ENCODE measurements around the gene BBS2.

DNA sequence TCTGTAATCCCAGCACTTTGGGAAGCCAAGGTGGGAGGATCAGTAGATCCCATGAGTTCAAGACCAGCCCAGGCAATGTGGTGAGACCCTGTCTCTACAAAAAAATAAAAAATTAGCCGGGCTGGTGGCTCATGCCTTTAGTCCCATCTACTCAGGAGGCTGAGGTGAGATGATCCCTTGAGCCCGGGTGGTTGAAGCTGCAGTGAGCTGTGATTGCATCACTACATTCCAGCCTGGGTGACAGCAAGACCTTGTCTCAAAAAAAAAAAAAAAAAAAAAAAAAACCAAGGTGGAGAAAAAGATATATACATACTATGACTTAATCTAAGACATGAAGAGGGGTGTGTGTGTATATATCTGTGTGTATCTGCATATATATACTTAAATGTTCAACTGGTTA, 26.7 kb downstream of the BBS2 start:
- TF ChIP-seq POLR2AphosphoS5 (IDR thresholded peaks at IDR 0.05; ENCODE audit: low read depth, low read length) (no peak), TAF1 (IDR thresholded peaks at IDR 0.05; ENCODE audit: borderline replicate concordance, low read depth, low read length) (no peak), POLR2A (IDR thresholded peaks at IDR 0.05; ENCODE audit: low read depth, low read length) (no peak)
